Kidney epithelial cell (primary cell): ENCODE data around the gene NABP1. TPM values are rescaled to one million over a fixed set of nuclear protein-coding genes. Genes with fewer than 3 reads are reported as not detected.

Experiments used
- DNase-seq: peaks from one replicate; pipeline ENCODE4 v3.0.0-alpha.2; 2010; ENCODE audit warnings: low read depth
- H3K27me3 ChIP-seq: 2 replicates; pipeline ENCODE4 v1.6.0; 2011; ENCODE audit warnings: low read length; ENCODE audit not compliant: control insufficient read depth, insufficient read depth
- H3K36me3 ChIP-seq: 2 replicates; pipeline ENCODE4 v1.5.1; 2011; ENCODE audit warnings: low read length; ENCODE audit not compliant: control insufficient read depth, insufficient read depth
- H3K4me3 ChIP-seq: 2 replicates; pipeline ENCODE4 v1.5.1; 2011; ENCODE audit warnings: low read depth, mild to moderate bottlenecking, control low read depth, low read length
- CTCF ChIP-seq: IDR thresholded peaks from 2 replicates; pipeline ENCODE4 v1.5.1; 2011; ENCODE audit warnings: mild to moderate bottlenecking, moderate library complexity, low read length, control low read depth, inconsistent platforms; ENCODE audit not compliant: insufficient read depth, poor library complexity, severe bottlenecking
- total RNA-seq: library from RNA; depleted of rRNA; stranded (reverse); fragments of >200 nt; gene quantifications from 2 replicates; pipeline ENCODE4 v1.2.3, GENCODE V29; 2015

Gene NABP1
- total RNA-seq, 1 donor from 2014 or later, result 18.3 TPM

- no peak for DNase-seq
- TF ChIP-seq CTCF, result no peak
- H3K27me3 ChIP-seq, result no peaks in the 10 kb centered on the region
- no peaks in the 10 kb centered on the region for H3K36me3 ChIP-seq
- no peak overlapping the region for H3K4me3 ChIP-seq
Observed at GRCh38 chr2:191653667-191654391, 24.1 kb upstream of the NABP1 start.

- no peak overlapping the region for H3K4me3 ChIP-seq
- no peaks in the 10 kb centered on the region for H3K36me3 ChIP-seq
- no peak for DNase-seq
- H3K27me3 ChIP-seq, result no peaks in the 10 kb centered on the region
- no peak for TF ChIP-seq CTCF
Observed at GRCh38 chr2:191656391-191656790, 21.5 kb upstream of the NABP1 start.

- Histone ChIP-seq H3K4me3 (no peak overlapping the region), H3K36me3 (no peaks in the 10 kb centered on the region), H3K27me3 (no peaks in the 10 kb centered on the region)
- no peak for DNase-seq
- TF ChIP-seq CTCF, result no peak
Observed at GRCh38 chr2:191656792-191657191, 21.1 kb upstream of the NABP1 start.

- H3K27me3 ChIP-seq, result no peaks in the 10 kb centered on the region
- no peaks in the 10 kb centered on the region for H3K36me3 ChIP-seq
- no peak for DNase-seq
- no peak overlapping the region for H3K4me3 ChIP-seq
- no peak for TF ChIP-seq CTCF
Observed at GRCh38 chr2:191657977-191658376, 20.0 kb upstream of the NABP1 start.

- DNase-seq, result no peak
- no peaks in the 10 kb centered on the region for H3K27me3 ChIP-seq
- H3K4me3 ChIP-seq, result no peak overlapping the region
- H3K36me3 ChIP-seq, result no peaks in the 10 kb centered on the region
- TF ChIP-seq CTCF, result no peak
Observed at GRCh38 chr2:191659198-191659597, 18.7 kb upstream of the NABP1 start.

- H3K4me3 ChIP-seq, result no peak overlapping the region
- no peak for TF ChIP-seq CTCF
- H3K36me3 ChIP-seq, result no peaks in the 10 kb centered on the region
- no peak for DNase-seq
- H3K27me3 ChIP-seq, result no peaks in the 10 kb centered on the region
Observed at GRCh38 chr2:191660575-191660974, 17.4 kb upstream of the NABP1 start.
